HepG2 (cell line): ENCODE results near the gene THRAP3. TPM values are rescaled to one million over a fixed set of nuclear protein-coding genes. Genes with fewer than 3 reads are reported as not detected.
A peak's percentile ranks its signal among the peaks of the same experiment; 100 is the strongest.

Experiments
- ATAC-seq: fragments of 200-7000 bp; cut with Tn5 transposase; 3 replicates; pipeline ENCODE4 v1.9.1; 2020; ENCODE audit warnings: mild to moderate bottlenecking, moderate library complexity
- BruUV-seq: library from RNA; stranded (reverse); fragments of 400-500 nt; replicated peaks from 2 replicates; lab custom pipeline; 2021; lab: Mats Ljungman, UMichigan
- CTCF ChIA-PET: fragments of 300-600 bp; formaldehyde crosslinking; extraction: SDS; loops from one replicate; lab custom pipeline; 2021; ENCODE audit warnings: low total read pairs, inconsistent platforms, low intra/inter-chr PET ratio; lab: Yijun Ruan, JAX
- POLR2A ChIA-PET: fragments of 350-600 bp; sonication (Branson Sonifier 250); formaldehyde crosslinking; loops from one replicate; lab custom pipeline; 2020; ENCODE audit warnings: antibody characterized with exemption, inconsistent platforms; lab: Yijun Ruan, JAX
- DNase-seq: peaks from one replicate; pipeline ENCODE4 v3.0.0-alpha.2; 2015; ENCODE audit warnings: low spot score
- FAIRE-seq: peaks from 3 replicates; lab custom pipeline; 2011; peaks lifted over from hg19 to GRCh38; lab: Jason Lieb, UNC
- H2AFZ ChIP-seq: one replicate; pipeline ENCODE4 v1.6.1; 2011; ENCODE audit warnings: low read length, inconsistent platforms
- H3K27ac ChIP-seq: fragments of 300-600 bp; 3 replicates; pipeline ENCODE4 v1.8.0; 2011; ENCODE audit warnings: mixed run types, mild to moderate bottlenecking, mixed read lengths, low read length, inconsistent platforms; ENCODE audit not compliant: insufficient read depth; ENCODE audit errors: extremely low read length
- H3K27me3 ChIP-seq, 2 experiments: fragments of 200-600 bp in 1 of 2; 2 replicates in 1 of 2; 3 replicates in 1 of 2; pipeline versions ENCODE4 v1.6.0 to v1.8.0; 2011; ENCODE audit warnings: low read length in 2 of 2, mild to moderate bottlenecking in 2 of 2, moderate library complexity in 2 of 2, inconsistent platforms in 1 of 2; ENCODE audit not compliant: insufficient read depth in 2 of 2, control insufficient read depth in 1 of 2
- H3K36me3 ChIP-seq, 2 experiments: fragments of 200-600 bp in 1 of 2; replicated peaks in 1 of 2; 2 replicates in 1 of 2; 3 replicates in 1 of 2; pipeline versions ENCODE4 v1.5.1 to v1.8.0; 2011; ENCODE audit warnings: low read length in 2 of 2, inconsistent platforms in 1 of 2; ENCODE audit not compliant: insufficient read depth in 2 of 2, control insufficient read depth in 1 of 2
- H3K4me1 ChIP-seq: 2 replicates; pipeline ENCODE4 v1.5.1; 2012; ENCODE audit warnings: low read length, inconsistent platforms; ENCODE audit not compliant: insufficient read depth
- H3K4me2 ChIP-seq: 2 replicates; pipeline ENCODE4 v1.6.0; 2011; ENCODE audit warnings: low read depth, low read length, inconsistent platforms
- H3K4me3 ChIP-seq, 3 experiments: fragments of 200-600 bp in 1 of 3; sonication (generic), shearing (Covaris generic) in 1 of 3; replicated peaks in 1 of 3; 2 replicates each; pipeline ENCODE4 v1.5.1; 2011 to 2016; ENCODE audit warnings: low read length in 3 of 3, inconsistent platforms in 2 of 3, low read depth in 2 of 3, mild to moderate bottlenecking in 2 of 3, control low read depth in 1 of 3, mixed read lengths in 1 of 3; ENCODE audit not compliant: insufficient read depth in 1 of 3
- H3K79me2 ChIP-seq: one replicate; pipeline ENCODE4 v1.6.1; 2011; ENCODE audit warnings: low read length, inconsistent platforms; ENCODE audit not compliant: insufficient read depth
- H3K9ac ChIP-seq: 2 replicates; pipeline ENCODE4 v1.6.0; 2011; ENCODE audit warnings: mild to moderate bottlenecking, low read depth, low read length, inconsistent platforms; ENCODE audit not compliant: insufficient read depth
- H3K9me3 ChIP-seq: 2 replicates; pipeline ENCODE4 v1.5.1; 2012; ENCODE audit warnings: mild to moderate bottlenecking, low read length
- H4K20me1 ChIP-seq: 2 replicates; pipeline ENCODE4 v1.6.0; 2011; ENCODE audit warnings: inconsistent platforms, mild to moderate bottlenecking, low read length, moderate library complexity; ENCODE audit not compliant: insufficient read depth
- CAMTA2 ChIP-seq: sonication (generic); formaldehyde crosslinking; IDR thresholded peaks from 2 replicates; pipeline ENCODE4 v1.4.0; 2020; ENCODE audit warnings: mild to moderate bottlenecking, missing genetic modification reagents, borderline replicate concordance
- CHCHD3 ChIP-seq: sonication (generic); formaldehyde crosslinking; IDR thresholded peaks from 2 replicates; pipeline ENCODE4 v1.8.0; 2022; ENCODE audit warnings: mild to moderate bottlenecking, missing genetic modification reagents, moderate library complexity
- ELF1 ChIP-seq: sonication (generic); formaldehyde crosslinking; IDR thresholded peaks from 2 replicates; pipeline ENCODE4 v1.4.0; 2020; ENCODE audit warnings: missing genetic modification reagents
- MED8 ChIP-seq: sonication (generic); formaldehyde crosslinking; IDR thresholded peaks from 2 replicates; pipeline ENCODE4 v1.8.1; 2023; ENCODE audit warnings: mild to moderate bottlenecking, missing genetic modification reagents; ENCODE audit not compliant: insufficient replicate concordance
- POLR2AphosphoS2 ChIP-seq: IDR thresholded peaks from 2 replicates; pipeline ENCODE4 v1.6.1; 2011; ENCODE audit warnings: low read depth, low read length, improper control_type of control experiment
- SIX1 ChIP-seq: sonication (generic); formaldehyde crosslinking; IDR thresholded peaks from 2 replicates; pipeline ENCODE4 v1.4.0; 2020; ENCODE audit warnings: missing genetic modification reagents, borderline replicate concordance
- SIX4 ChIP-seq: sonication (generic); formaldehyde crosslinking; IDR thresholded peaks from 2 replicates; pipeline ENCODE4 v1.4.0; 2020; ENCODE audit warnings: missing genetic modification reagents
- SMAD1 ChIP-seq: sonication (generic); formaldehyde crosslinking; IDR thresholded peaks from 2 replicates; pipeline ENCODE4 v1.4.0; 2020; ENCODE audit warnings: missing genetic modification reagents, low read depth, mild to moderate bottlenecking, borderline replicate concordance
- ZHX2 ChIP-seq, 2 experiments: sonication (generic) in 1 of 2; formaldehyde crosslinking in 1 of 2; IDR thresholded peaks; 2 replicates each; pipeline versions ENCODE4 v1.6.1 to v1.9.0; 2014 to 2022; ENCODE audit warnings: antibody characterized with exemption in 1 of 2, borderline replicate concordance in 1 of 2, inconsistent platforms in 1 of 2, low read depth in 1 of 2, missing genetic modification reagents in 1 of 2
- ZNF547 ChIP-seq: sonication (generic); formaldehyde crosslinking; IDR thresholded peaks from 2 replicates; pipeline ENCODE4 v1.5.1; 2020; ENCODE audit warnings: mild to moderate bottlenecking, missing genetic modification reagents
- ZNF7 ChIP-seq: IDR thresholded peaks from 2 replicates; pipeline ENCODE4 v1.6.1; 2016; ENCODE audit warnings: missing biosample characterization, missing genetic modification reagents
- WGBS: methylation state at CpG from one replicate; pipeline ENCODE4 v1.1.6; 2017; ENCODE audit warnings: low lambda C conversion rate; 5-methylcytosine and 5-hydroxymethylcytosine counted together
- in situ Hi-C: cut with HindIII; loops from 2 replicates; pipeline ENCODE4 v1.10.0; 2017; ENCODE audit warnings: low pct_unique_long_range_greater_than_20kb; ENCODE audit not compliant: extremely low pct_ligation_motif_present
- intact Hi-C: fragments of 100-400 bp; cut with micrococcal nuclease; formaldehyde crosslinking; loops from one replicate; pipeline ENCODE4 v1.10.0; 2022; ENCODE audit not compliant: unreplicated experiment
- polyA plus RNA-seq, 8 experiments: library from polyadenylated mRNA; depleted of rRNA in 3 of 8; stranded (reverse) in 7 of 8; unstranded in 1 of 8; fragments of >200 nt; fragmentation: Illumina TruSeq in 4 of 8; extraction: Trizol in 4 of 8; gene quantifications; 2 replicates each; pipeline versions ENCODE4 v1.2.1 to v1.2.3, GENCODE V29; 2011 to 2016; ENCODE audit warnings: low read depth in 4 of 8, missing spikeins in 1 of 8, mixed read lengths in 1 of 8; ENCODE audit not compliant: insufficient read depth in 1 of 8
- total RNA-seq, 5 experiments: library from RNA; depleted of rRNA; stranded (reverse); fragments of >200 nt; fragmentation: Illumina TruSeq; extraction: Trizol; gene quantifications; 2 replicates each; pipeline ENCODE4 v1.2.3, GENCODE V29; 2016; ENCODE audit warnings: low read depth in 1 of 5

The THRAP3 gene
- total and polyA plus RNA-seq, 2 of the 13 experiments (the other 11 are each of a cell fraction or from before 2014, with no cell fraction given), result 45.0 to 92.6 TPM

GRCh38 chr1:36258960-36259344, 34.7 kb downstream of the THRAP3 start:
- 89% methylated on average over 1 of the region's 1 CpG for WGBS
- ATAC-seq (no peak), DNase-seq (no peak), FAIRE-seq (peak; percentile 15)
- H4K20me1 ChIP-seq, result peaks cover 43% of the 10 kb centered on the region
- H3K9me3 ChIP-seq, result no peaks in the 10 kb centered on the region
- CTCF ChIA-PET, result no interaction called here
- TF ChIP-seq ELF1 (CRISPR knock-in tag), result no peak
- TF ChIP-seq SIX4 (CRISPR knock-in tag), result peak; percentile 43; the same call in 1 of the 2 replicates
- TF ChIP-seq ZNF7 (CRISPR knock-in tag), result no peak
- peak; percentile 88; the same call in 1 of the 2 replicates for TF ChIP-seq SIX1
- BruUV-seq, result no TSS peak
- no peak overlapping the region for H3K9ac ChIP-seq
- H3K4me2 ChIP-seq, result no peak overlapping the region
- H3K27ac ChIP-seq, result peak overlapping the region; percentile 11
- peaks cover 6 to 36% of the 10 kb centered on the region in 2 experiments for H3K36me3 ChIP-seq
- H3K4me3 ChIP-seq, result no peak overlapping the region
- in situ Hi-C loops, result no loop called here
- intact Hi-C loops, result no loop called here
- no peak overlapping the region for H2AFZ ChIP-seq
- POLR2A ChIA-PET, result interaction anchor here (0.6 to 1.6 kb wide), 3 partner anchors 10 to 35 kb away, joined by 3 to 7 read pairs (median 6); partner anchors contain the start of gene THRAP3
- H3K27me3 ChIP-seq, result no peaks in the 10 kb centered on the region
- peaks cover 59% of the 10 kb centered on the region for H3K4me1 ChIP-seq
- H3K79me2 ChIP-seq, result peaks cover 85% of the 10 kb centered on the region

GRCh38 chr1:36268981-36269380, 44.7 kb downstream of the THRAP3 start:
- POLR2A ChIA-PET, result interaction anchor here (0.6 to 3.1 kb wide), 18 partner anchors 8 to 132 kb away, joined by 3 to 56 read pairs (median 4); partner anchors contain the start of genes EVA1B, SH3D21, THRAP3 and TRAPPC3
- peak overlapping the region; percentile 55; the same call in 1 of the 2 replicates for H3K9ac ChIP-seq
- TF ChIP-seq ZNF547 (CRISPR knock-in tag) (no peak), CHCHD3 (no peak), SMAD1 (CRISPR knock-in tag) (no peak), ZHX2 (IDR thresholded peaks at IDR 0.05; ENCODE audit: low read depth) (no peak), ZHX2 (CRISPR knock-in tag; IDR thresholded peaks at IDR 0.05; ENCODE audit: borderline replicate concordance) (0 out of 2 replicates have a peak, but pooled peaks have one; percentile 44), MED8 (CRISPR knock-in tag) (no peak), CAMTA2 (no peak), POLR2AphosphoS2 (no peak)

More at GRCh38 chr1:36268981-36269380, 44.7 kb downstream of the THRAP3 start:
- H3K4me2 ChIP-seq, result peak overlapping the region; percentile 69
- intact Hi-C loops (loop anchor here (1.0 to 5.0 kb wide), 2 partner anchors 16 to 47 kb away; partner anchors contain the start of gene THRAP3), in situ Hi-C loops (no loop called here)
- 32% methylated on average over 6 of the region's 6 CpGs for WGBS
- peaks cover 72% of the 10 kb centered on the region for H3K79me2 ChIP-seq
- peaks cover 80% of the 10 kb centered on the region for H3K4me1 ChIP-seq
- no peaks in the 10 kb centered on the region for H3K9me3 ChIP-seq
- no peak for FAIRE-seq
- H2AFZ ChIP-seq, result no peak overlapping the region
- DNase-seq, result no peak
- H4K20me1 ChIP-seq, result peaks cover 16% of the 10 kb centered on the region; the same call in 1 of the 2 replicates
- peak overlapping the region in 2 of 3 experiments; percentile 28 to 32; a peak in 2 of 6 replicates for H3K4me3 ChIP-seq
- CTCF ChIA-PET, result interaction anchor here (0.9 kb wide), 1 partner anchor 16 kb away, joined by 3 read pairs; no protein-coding TSS in a partner anchor
- ATAC-seq, result peak; percentile 42
- H3K27ac ChIP-seq, result peak overlapping the region; percentile 85
- no TSS peak for BruUV-seq
- H3K27me3 ChIP-seq, result no peaks in the 10 kb centered on the region
- H3K36me3 ChIP-seq, result peaks cover 11 to 42% of the 10 kb centered on the region in 2 experiments
